Astrocyte (in vitro differentiated cells and primary cell): ENCODE measurements around the gene TACR2. TPM values are rescaled to one million over a fixed set of nuclear protein-coding genes. Genes with fewer than 3 reads are reported as not detected.

Experiments used
- DNase-seq: peaks from one replicate; pipeline ENCODE4 v3.0.0-alpha.2; 2010; ENCODE audit warnings: low read depth
- FAIRE-seq: peaks from 2 replicates; lab custom pipeline; 2011; peaks lifted over from hg19 to GRCh38; lab: Jason Lieb, UNC
- H2AFZ ChIP-seq: 2 replicates; pipeline ENCODE4 v1.6.0; 2012; ENCODE audit warnings: low read depth, low read length, inconsistent platforms
- H3K27ac ChIP-seq: 2 replicates; pipeline ENCODE4 v1.5.1; 2011; ENCODE audit warnings: low read depth, low read length, inconsistent platforms
- H3K27me3 ChIP-seq: 2 replicates; pipeline ENCODE4 v1.6.0; 2011; ENCODE audit warnings: low read length, inconsistent platforms; ENCODE audit not compliant: insufficient read depth
- H3K36me3 ChIP-seq: 2 replicates; pipeline ENCODE4 v1.5.1; 2011; ENCODE audit warnings: low read length, inconsistent platforms; ENCODE audit not compliant: insufficient read depth
- H3K4me1 ChIP-seq: 2 replicates; pipeline ENCODE4 v1.5.1; 2011; ENCODE audit warnings: low read length, inconsistent platforms; ENCODE audit not compliant: insufficient read depth
- H3K4me2 ChIP-seq: 2 replicates; pipeline ENCODE4 v1.6.0; 2012; ENCODE audit warnings: low read length, inconsistent platforms
- H3K4me3 ChIP-seq: 2 replicates; pipeline ENCODE4 v1.5.1; 2011; ENCODE audit warnings: low read depth, mild to moderate bottlenecking, low read length, inconsistent platforms; ENCODE audit not compliant: insufficient read depth
- H3K79me2 ChIP-seq: 2 replicates; pipeline ENCODE4 v1.6.0; 2012; ENCODE audit warnings: mild to moderate bottlenecking, low read length, inconsistent platforms; ENCODE audit not compliant: insufficient read depth
- H3K9ac ChIP-seq: 2 replicates; pipeline ENCODE4 v1.6.0; 2012; ENCODE audit warnings: mild to moderate bottlenecking, low read length, inconsistent platforms
- H3K9me3 ChIP-seq: 2 replicates; pipeline ENCODE4 v1.5.1; 2012; ENCODE audit warnings: low read depth, mild to moderate bottlenecking, low read length, inconsistent platforms; ENCODE audit not compliant: insufficient read depth
- H4K20me1 ChIP-seq: 2 replicates; pipeline ENCODE4 v1.6.0; 2012; ENCODE audit warnings: low read length, inconsistent platforms; ENCODE audit not compliant: insufficient read depth
- H3K27ac Mint-ChIP-seq: one replicate; pipeline ENCODE4 v1.8.0; 2021; ENCODE audit warnings: mild to moderate bottlenecking, mixed read lengths; ENCODE audit not compliant: unreplicated experiment
- H3K27me3 Mint-ChIP-seq: one replicate; pipeline ENCODE4 v1.8.0; 2021; ENCODE audit warnings: low read depth, mixed read lengths; ENCODE audit not compliant: unreplicated experiment
- H3K36me3 Mint-ChIP-seq: one replicate; pipeline ENCODE4 v1.8.0; 2021; ENCODE audit warnings: low read depth, mixed read lengths; ENCODE audit not compliant: unreplicated experiment
- H3K4me1 Mint-ChIP-seq: one replicate; pipeline ENCODE4 v1.8.0; 2021; ENCODE audit warnings: low read depth, mixed read lengths; ENCODE audit not compliant: unreplicated experiment
- H3K4me3 Mint-ChIP-seq: one replicate; pipeline ENCODE4 v1.8.0; 2021; ENCODE audit warnings: mild to moderate bottlenecking, moderate library complexity, mixed read lengths; ENCODE audit not compliant: unreplicated experiment
- H3K9me3 Mint-ChIP-seq: one replicate; pipeline ENCODE4 v1.8.0; 2021; ENCODE audit warnings: mild to moderate bottlenecking, mixed read lengths; ENCODE audit not compliant: unreplicated experiment
- CTCF ChIP-seq: IDR thresholded peaks from 2 replicates; pipeline ENCODE4 v1.5.1; 2011; ENCODE audit warnings: low read depth, mild to moderate bottlenecking, inconsistent platforms, low read length, moderate library complexity; ENCODE audit not compliant: insufficient read depth
- EZH2 ChIP-seq: IDR thresholded peaks from 2 replicates; pipeline ENCODE4 v1.6.1; 2012; ENCODE audit warnings: mild to moderate bottlenecking, low read length, inconsistent platforms; ENCODE audit not compliant: insufficient read depth
- total RNA-seq: library from RNA; stranded (reverse); gene quantifications from 2 replicates; pipeline ENCODE4 v1.2.1, GENCODE V29; 2021

Gene TACR2
- total RNA-seq, 1 donor from 2014 or later, result not detected

GRCh38 chr10:69402386-69402785 is 14.3 kb downstream of the TACR2 start:
- Mint-ChIP-seq H3K36me3 (peaks cover 42% of the 10 kb centered on the region), H3K9me3 (no peaks in the 10 kb centered on the region), H3K4me1 (peaks cover 4% of the 10 kb centered on the region), H3K4me3 (no peak overlapping the region), H3K27ac (no peak overlapping the region), H3K27me3 (no peaks in the 10 kb centered on the region)
- DNase-seq (no peak), FAIRE-seq (no peak)
- H3K9ac ChIP-seq, result no peak overlapping the region
- H3K4me2 ChIP-seq, result no peak overlapping the region
- peaks cover 10% of the 10 kb centered on the region for H3K4me1 ChIP-seq
- TF ChIP-seq CTCF (no peak), EZH2 (no peak)
- no peak overlapping the region for H3K27ac ChIP-seq
- no peaks in the 10 kb centered on the region for H3K27me3 ChIP-seq
- no peaks in the 10 kb centered on the region for H4K20me1 ChIP-seq
- H3K4me3 ChIP-seq, result no peak overlapping the region
- no peaks in the 10 kb centered on the region for H3K9me3 ChIP-seq
- H2AFZ ChIP-seq, result no peak overlapping the region
- H3K36me3 ChIP-seq, result peaks cover 2% of the 10 kb centered on the region
- no peaks in the 10 kb centered on the region for H3K79me2 ChIP-seq

GRCh38 chr10:69401416-69401815 is 15.3 kb downstream of the TACR2 start:
- Mint-ChIP-seq H3K36me3 (peaks cover 39% of the 10 kb centered on the region), H3K27ac (no peak overlapping the region), H3K4me1 (peaks cover 1% of the 10 kb centered on the region), H3K4me3 (no peak overlapping the region), H3K27me3 (no peaks in the 10 kb centered on the region), H3K9me3 (no peaks in the 10 kb centered on the region)
- H3K9ac ChIP-seq, result no peak overlapping the region
- no peak for DNase-seq
- H3K9me3 ChIP-seq, result no peaks in the 10 kb centered on the region
- no peak overlapping the region for H3K4me3 ChIP-seq
- H3K36me3 ChIP-seq, result peaks cover 6% of the 10 kb centered on the region
- no peaks in the 10 kb centered on the region for H3K79me2 ChIP-seq
- no peak overlapping the region for H3K4me2 ChIP-seq
- TF ChIP-seq EZH2 (no peak), CTCF (no peak)
- no peak overlapping the region for H3K27ac ChIP-seq
- H3K4me1 ChIP-seq, result peaks cover 10% of the 10 kb centered on the region
- no peak for FAIRE-seq
- peaks cover 3% of the 10 kb centered on the region for H4K20me1 ChIP-seq
- no peaks in the 10 kb centered on the region for H3K27me3 ChIP-seq
- H2AFZ ChIP-seq, result no peak overlapping the region

- H3K9me3 ChIP-seq, result no peaks in the 10 kb centered on the region
- H3K27me3 ChIP-seq, result no peaks in the 10 kb centered on the region
- DNase-seq, result no peak
- TF ChIP-seq CTCF (no peak), EZH2 (no peak)
- no peak overlapping the region for H3K9ac ChIP-seq
- no peak overlapping the region for H3K27ac Mint-ChIP-seq
- FAIRE-seq, result no peak
- H3K27me3 Mint-ChIP-seq, result no peaks in the 10 kb centered on the region
- H3K4me1 ChIP-seq, result peaks cover 10% of the 10 kb centered on the region
- peaks cover 10% of the 10 kb centered on the region for H3K36me3 ChIP-seq
- no peaks in the 10 kb centered on the region for H3K4me1 Mint-ChIP-seq
- H3K4me3 Mint-ChIP-seq, result no peak overlapping the region
- no peaks in the 10 kb centered on the region for H3K9me3 Mint-ChIP-seq
- no peak overlapping the region for H3K4me2 ChIP-seq
- H3K79me2 ChIP-seq, result no peaks in the 10 kb centered on the region
- H3K27ac ChIP-seq, result no peak overlapping the region
- peaks cover 3% of the 10 kb centered on the region for H4K20me1 ChIP-seq
- H2AFZ ChIP-seq, result no peak overlapping the region
- peaks cover 35% of the 10 kb centered on the region for H3K36me3 Mint-ChIP-seq
- H3K4me3 ChIP-seq, result no peak overlapping the region
Observed at GRCh38 chr10:69400936-69401335, 15.8 kb downstream of the TACR2 start.
